GM23248 (cell line): ENCODE results near the gene CALR3. TPM values are rescaled to one million over a fixed set of nuclear protein-coding genes. Genes with fewer than 3 reads are reported as not detected.

ENCODE experiments used
- DNase-seq: peaks from one replicate; pipeline ENCODE4 v3.0.0-alpha.2; 2015
- H2AFZ ChIP-seq: fragments of 200-600 bp; sonication (generic); 2 replicates; pipeline ENCODE4 v1.6.1; 2016; ENCODE audit warnings: antibody characterized with exemption
- H3F3A ChIP-seq: fragments of 200-600 bp; sonication (generic); 2 replicates; pipeline ENCODE4 v1.6.1; 2016; ENCODE audit warnings: mild to moderate bottlenecking, antibody characterized with exemption, mixed run types; ENCODE audit not compliant: insufficient read depth
- H3K27ac ChIP-seq: fragments of 200-600 bp; sonication (generic); 2 replicates; pipeline ENCODE4 v1.5.1; 2016; ENCODE audit warnings: mild to moderate bottlenecking
- H3K27me3 ChIP-seq: fragments of 200-600 bp; sonication (generic); replicated peaks from 2 replicates; pipeline ENCODE4 v1.6.1; 2016; ENCODE audit warnings: mild to moderate bottlenecking; ENCODE audit not compliant: insufficient read depth
- H3K36me3 ChIP-seq: fragments of 200-600 bp; sonication (generic); 2 replicates; pipeline ENCODE4 v1.6.1; 2016; ENCODE audit warnings: low read depth, mild to moderate bottlenecking
- H3K4me1 ChIP-seq: fragments of 200-600 bp; sonication (generic); 2 replicates; pipeline ENCODE4 v1.6.1; 2016; ENCODE audit warnings: mild to moderate bottlenecking; ENCODE audit not compliant: insufficient read depth
- H3K4me2 ChIP-seq: fragments of 200-600 bp; sonication (generic); one replicate; pipeline ENCODE4 v1.6.1; 2016; ENCODE audit warnings: mild to moderate bottlenecking; ENCODE audit not compliant: unreplicated experiment
- H3K4me3 ChIP-seq: fragments of 200-600 bp; sonication (generic); 2 replicates; pipeline ENCODE4 v1.5.1; 2016; ENCODE audit warnings: mild to moderate bottlenecking
- H3K79me2 ChIP-seq: fragments of 200-600 bp; sonication (generic); 2 replicates; pipeline ENCODE4 v1.6.1; 2016; ENCODE audit warnings: mild to moderate bottlenecking; ENCODE audit not compliant: insufficient read depth
- H3K9ac ChIP-seq: fragments of 200-600 bp; sonication (generic); 2 replicates; pipeline ENCODE4 v1.6.1; 2016; ENCODE audit warnings: mild to moderate bottlenecking
- H3K9me2 ChIP-seq: fragments of 200-600 bp; sonication (generic); 2 replicates; pipeline ENCODE4 v1.6.1; 2016; ENCODE audit warnings: mixed run types, mild to moderate bottlenecking, moderate library complexity; ENCODE audit not compliant: insufficient read depth
- H3K9me3 ChIP-seq: fragments of 200-600 bp; sonication (generic); one replicate; pipeline ENCODE4 v1.6.1; 2017; ENCODE audit warnings: low read depth
- H4K20me1 ChIP-seq: fragments of 200-600 bp; sonication (generic); 2 replicates; pipeline ENCODE4 v1.6.0; 2016; ENCODE audit not compliant: insufficient read depth
- EZH2 ChIP-seq: fragments of 200-600 bp; sonication (generic); IDR thresholded peaks from 2 replicates; pipeline ENCODE4 v1.6.1; 2018; ENCODE audit warnings: antibody characterized with exemption, mild to moderate bottlenecking; ENCODE audit not compliant: insufficient read depth, poor library complexity, severe bottlenecking
- EZH2phosphoT487 ChIP-seq: fragments of 200-600 bp; sonication (generic); IDR thresholded peaks from 2 replicates; pipeline ENCODE4 v1.6.1; 2018; ENCODE audit warnings: antibody characterized with exemption, moderate library complexity, mild to moderate bottlenecking, low read depth; ENCODE audit not compliant: insufficient read depth
- WGBS, 2 experiments: methylation state at CpG; one replicate each; pipeline ENCODE4 v1.1.6; 2015 to 2017; ENCODE audit warnings: low lambda C conversion rate in 2 of 2, low coverage in 1 of 2; ENCODE audit errors: missing lambda C conversion rate in 2 of 2; 5-methylcytosine and 5-hydroxymethylcytosine counted together
- in situ Hi-C: fragments of 300-500 bp; cut with MboI; formaldehyde crosslinking; loops from 2 replicates; pipeline ENCODE4 v1.15.0; 2020
- polyA plus RNA-seq: library from polyadenylated mRNA; unstranded; fragments of >200 nt; fragmentation: Nextera tagmentation; extraction: Ambion mirVana; gene quantifications from 2 replicates; pipeline ENCODE4 v1.2.1, GENCODE V29; 2016
- total RNA-seq: library from RNA; depleted of rRNA; stranded (reverse); fragments of >200 nt; shearing (Covaris generic); gene quantifications from 2 replicates; pipeline ENCODE4 v1.2.3, GENCODE V29; 2014

CALR3 gene
- total and polyA plus RNA-seq, 2 experiments from 2014 or later: not detected

DNA sequence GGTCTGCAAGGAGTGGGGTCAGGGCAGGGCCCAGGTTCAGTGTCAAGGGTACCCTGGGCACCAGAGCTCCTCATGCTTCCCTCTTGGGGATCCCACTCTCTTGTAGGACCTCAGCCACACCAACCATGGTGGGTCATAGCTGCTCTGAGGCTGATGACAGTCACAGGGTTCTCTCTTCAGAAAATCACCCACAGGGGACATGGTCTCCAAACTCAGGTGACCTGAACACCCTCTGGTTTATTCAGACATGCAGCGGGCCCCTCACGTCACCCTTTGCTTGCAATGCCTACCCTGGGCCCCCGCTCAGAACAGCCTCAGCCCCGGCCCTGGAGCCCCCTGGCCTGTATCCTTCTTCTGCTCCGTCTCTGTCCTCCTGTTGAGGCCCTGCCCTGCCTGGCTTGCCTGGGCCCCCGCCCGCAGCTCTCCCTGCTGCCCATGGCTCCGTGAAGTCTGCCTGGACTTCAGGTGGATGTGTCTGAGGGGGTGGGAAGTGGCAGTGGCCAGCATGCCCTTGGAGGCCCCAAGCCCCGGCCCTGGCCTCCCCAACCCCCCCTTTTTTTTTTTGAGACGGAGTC is 25.8 kb upstream of the CALR3 start:
- Histone ChIP-seq H3K36me3 (peaks cover 15% of the 10 kb centered on the region; the same call in 1 of the 2 replicates), H3K27ac (no peak overlapping the region), H4K20me1 (no peaks in the 10 kb centered on the region), H3K9ac (no peak overlapping the region), H3K27me3 (no peaks in the 10 kb centered on the region), H3K9me2 (no peaks in the 10 kb centered on the region), H3K4me2 (no peak overlapping the region), H3K4me3 (no peak overlapping the region), H2AFZ (no peak overlapping the region), H3K9me3 (no peaks in the 10 kb centered on the region), H3K79me2 (peaks cover 8% of the 10 kb centered on the region; the same call in 1 of the 2 replicates), H3F3A (peaks cover 7% of the 10 kb centered on the region; the same call in 1 of the 2 replicates), H3K4me1 (no peaks in the 10 kb centered on the region)
- TF ChIP-seq EZH2 (no peak), EZH2phosphoT487 (no peak)
- no peak for DNase-seq
- 90 to 93% methylated on average over 6 to 10 of the region's 10 CpGs for WGBS, 2 experiments
- in situ Hi-C loops: no loop called here

DNA sequence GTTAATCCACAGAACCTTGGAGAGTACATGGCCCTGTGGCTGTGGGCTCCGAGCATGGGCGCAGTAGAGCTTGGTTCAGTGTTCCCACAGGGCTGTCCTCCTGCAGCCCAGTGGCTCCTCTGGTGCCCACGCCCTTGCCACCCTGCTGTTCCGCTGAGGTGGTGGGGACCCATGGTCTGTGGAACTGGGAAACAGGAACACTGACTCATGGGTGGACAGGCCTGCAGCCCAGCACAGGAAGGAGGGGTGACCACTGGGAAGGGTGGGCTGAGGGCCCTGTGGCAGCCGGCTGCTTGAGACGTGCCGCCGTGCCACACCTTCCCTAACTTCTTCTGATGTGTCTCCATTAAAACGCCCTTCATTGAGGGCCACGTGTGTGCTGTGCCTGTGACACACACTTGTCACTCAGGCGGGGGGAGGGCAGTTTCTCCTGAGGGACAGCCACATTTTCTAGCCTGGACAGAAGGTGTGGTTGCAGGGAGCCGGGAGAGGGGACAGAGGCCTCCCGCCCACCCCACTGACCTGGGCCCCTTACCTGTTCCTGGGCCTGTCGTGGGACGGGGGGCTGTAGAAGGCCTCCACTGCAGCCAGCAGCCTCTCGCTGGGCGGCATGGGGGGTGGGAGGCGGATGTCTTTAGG is 25.1 kb upstream of the CALR3 start:
- peaks cover 15% of the 10 kb centered on the region; the same call in 1 of the 2 replicates for H3K36me3 ChIP-seq
- no peaks in the 10 kb centered on the region for H3K9me2 ChIP-seq
- DNase-seq: no peak
- 0 out of 2 replicates have a peak, but pooled peaks cover 8% of the 10 kb centered on the region for H3K79me2 ChIP-seq
- no peaks in the 10 kb centered on the region for H4K20me1 ChIP-seq
- no peaks in the 10 kb centered on the region for H3K9me3 ChIP-seq
- in situ Hi-C loops: no loop called here
- H3F3A ChIP-seq: peaks cover 7% of the 10 kb centered on the region; the same call in 1 of the 2 replicates
- no peak overlapping the region for H3K4me2 ChIP-seq
- H3K9ac ChIP-seq: no peak overlapping the region
- no peak for TF ChIP-seq EZH2
- TF ChIP-seq EZH2phosphoT487: no peak
- H3K27ac ChIP-seq: no peak overlapping the region
- 72 to 85% methylated on average over 11 to 18 of the region's 18 CpGs for WGBS, 2 experiments
- H2AFZ ChIP-seq: no peak overlapping the region
- no peak overlapping the region for H3K4me3 ChIP-seq
- no peaks in the 10 kb centered on the region for H3K27me3 ChIP-seq
- H3K4me1 ChIP-seq: no peaks in the 10 kb centered on the region

GRCh38 chr19:16520074-16520973 is 24.4 kb upstream of the CALR3 start:
- in situ Hi-C loops: no loop called here

GRCh38 chr19:16519230-16519687 is 23.3 kb upstream of the CALR3 start:
- Histone ChIP-seq H3K79me2 (0 out of 2 replicates have a peak, but pooled peaks cover 6% of the 10 kb centered on the region), H3K36me3 (peaks cover 8% of the 10 kb centered on the region; the same call in 1 of the 2 replicates), H3K4me2 (no peak overlapping the region), H3K27ac (no peak overlapping the region), H3F3A (peaks cover 7% of the 10 kb centered on the region; the same call in 1 of the 2 replicates), H3K4me3 (no peak overlapping the region), H3K4me1 (no peaks in the 10 kb centered on the region), H3K9me3 (no peaks in the 10 kb centered on the region), H3K9me2 (no peaks in the 10 kb centered on the region), H4K20me1 (no peaks in the 10 kb centered on the region), H3K9ac (no peak overlapping the region), H2AFZ (no peak overlapping the region), H3K27me3 (no peaks in the 10 kb centered on the region)
- 94 to 96% methylated on average over 24 of the region's 24 CpGs for WGBS, 2 experiments
- in situ Hi-C loops: no loop called here
- no peak for DNase-seq
- no peak for TF ChIP-seq EZH2
- no peak for TF ChIP-seq EZH2phosphoT487

More at GRCh38 chr19:16520074-16520973, 24.4 kb upstream of the CALR3 start:
- Histone ChIP-seq H4K20me1 (no peaks in the 10 kb centered on the region), H3K9ac (no peak overlapping the region), H3K4me1 (no peaks in the 10 kb centered on the region), H3K36me3 (peaks cover 15% of the 10 kb centered on the region; the same call in 1 of the 2 replicates), H3K27ac (no peak overlapping the region), H3K27me3 (no peaks in the 10 kb centered on the region), H3K4me3 (no peak overlapping the region), H2AFZ (no peak overlapping the region), H3K9me3 (no peaks in the 10 kb centered on the region), H3K9me2 (no peaks in the 10 kb centered on the region), H3K79me2 (0 out of 2 replicates have a peak, but pooled peaks cover 8% of the 10 kb centered on the region), H3K4me2 (no peak overlapping the region), H3F3A (peaks cover 7% of the 10 kb centered on the region; the same call in 1 of the 2 replicates)
- TF ChIP-seq EZH2 (no peak), EZH2phosphoT487 (no peak)
- no peak for DNase-seq
- WGBS, 2 experiments: 90 to 91% methylated on average over 43 to 45 of the region's 45 CpGs
